ENCODE data around the gene SIRPB2. TPM values are rescaled to one million over a fixed set of nuclear protein-coding genes. Genes with fewer than 3 reads are reported as not detected.

SIRPB2 gene
- total and polyA plus RNA-seq, 2 of the 4 experiments (the other 2 are of a cell fraction) = not detected

GRCh38 chr20:1449370-1449769, 41.9 kb downstream of the SIRPB2 start:
- no TSS peak for BruUV-seq (replicated peaks)
- DNase-seq (no peak), ATAC-seq (ENCODE audit: low read depth) (no peak)
- no peaks in the 10 kb centered on the region for H3K4me1 ChIP-seq (ENCODE audit: control insufficient read depth, insufficient read depth, low read length)
- intact Hi-C loops (cut with micrococcal nuclease) (no loop called here), in situ Hi-C loops (cut with MboI; ENCODE audit: low sequenced_read_pairs) (loop anchor here (10.0 kb wide), 1 partner anchor 325 kb away; no protein-coding TSS in a partner anchor), dilution Hi-C loops (cut with HindIII; ENCODE audit: low sequenced_read_pairs, unreplicated experiment) (no loop called here)
- H2AFZ ChIP-seq (replicated peaks; ENCODE audit: low read length, poor library complexity) = no peak overlapping the region
- H3K79me1 ChIP-seq (ENCODE audit: low read depth in 1 of 2, low read length in 2 of 2) = peaks cover 0 to 6% of the 10 kb centered on the region in 2 experiments; a peak in 1 of 4 replicates
- no peak overlapping the region for H2AK5ac ChIP-seq (ENCODE audit: low read depth, low read length)
- no peak overlapping the region for H3K18ac ChIP-seq (ENCODE audit: low read depth, low read length)
- ChIA-PET CTCF (interaction anchor here (1.5 kb wide), 1 partner anchor 54 kb away, joined by 5 read pairs; no protein-coding TSS in a partner anchor), POLR2A (ENCODE audit: unreplicated experiment) (no interaction called here)
- H3K56ac ChIP-seq (ENCODE audit: extremely low read depth, insufficient read depth, low read length) = no peak overlapping the region
- no peak overlapping the region for H2BK20ac ChIP-seq (ENCODE audit: low read depth, low read length)
- peaks cover 15% of the 10 kb centered on the region for H3K9me3 ChIP-seq (ENCODE audit: control insufficient read depth, insufficient read depth, low read length)
- no peak overlapping the region for H3K4me3 ChIP-seq (ENCODE audit: insufficient read depth, low read depth, low read length)
- 100% methylated on average over 1 of the region's 6 CpGs; no CpG with 5 or more reads in 1 of the 2 experiments for WGBS, 2 experiments (ENCODE audit: extremely low coverage in 2 of 2, insufficient read length in 1 of 2)
- no peak overlapping the region for H4K91ac ChIP-seq (ENCODE audit: insufficient read depth, low read depth, low read length)
- H3K14ac ChIP-seq (replicated peaks; ENCODE audit: low read depth, low read length) = no peak overlapping the region
- H2BK15ac ChIP-seq (ENCODE audit: low read depth, low read length) = no peak overlapping the region
- no peak overlapping the region for H4K8ac ChIP-seq (ENCODE audit: low read depth in 2 of 2, low read length in 2 of 2)
- no peak overlapping the region for H3K27ac ChIP-seq (ENCODE audit: insufficient read depth, low read length)
- H3K4ac ChIP-seq (ENCODE audit: low read depth, low read length) = no peak overlapping the region
- TF ChIP-seq MAZ (IDR thresholded peaks at IDR 0.05; ENCODE audit: borderline replicate concordance, low read depth, low read length) (no peak), CHD1 (IDR thresholded peaks at IDR 0.05; ENCODE audit: low read depth, low read length) (no peak), ELK1 (IDR thresholded peaks at IDR 0.05; ENCODE audit: borderline replicate concordance, low read depth, low read length) (no peak), MAFK (IDR thresholded peaks at IDR 0.05; ENCODE audit: low read depth, low read length) (no peak), USF2 (IDR thresholded peaks at IDR 0.05; ENCODE audit: low read depth, low read length) (no peak), NFE2L2 (IDR thresholded peaks at IDR 0.05; ENCODE audit: low read depth, low read length) (no peak), CTCF (conservative IDR thresholded peaks at IDR 0.05; ENCODE audit: low read depth, low read length) (no peak), SMC3 (IDR thresholded peaks at IDR 0.05; ENCODE audit: low read depth, low read length) (no peak), RAD21 (IDR thresholded peaks at IDR 0.05; ENCODE audit: low read length) (no peak), MXI1 (IDR thresholded peaks at IDR 0.05; ENCODE audit: borderline replicate concordance, low read depth, low read length) (no peak), RCOR1 (IDR thresholded peaks at IDR 0.05; ENCODE audit: insufficient replicate concordance, low read length) (no peak), RFX5 (IDR thresholded peaks at IDR 0.05; ENCODE audit: low read depth, low read length) (no peak), CEBPB (IDR thresholded peaks at IDR 0.05; ENCODE audit: low read depth, low read length) (no peak), POLR2A (IDR thresholded peaks at IDR 0.05; ENCODE audit: low read depth, low read length) (no peak), FOS (IDR thresholded peaks at IDR 0.05; ENCODE audit: low read depth, low read length) (no peak), BHLHE40 (IDR thresholded peaks at IDR 0.05; ENCODE audit: low read depth, low read length) (no peak)
- peaks cover 75% of the 10 kb centered on the region for H3K36me3 ChIP-seq (ENCODE audit: control insufficient read depth, insufficient read depth, low read length)
- no peak overlapping the region for H4K5ac ChIP-seq (ENCODE audit: low read depth, low read length)
- H2BK120ac ChIP-seq (ENCODE audit: low read depth, low read length) = no peak overlapping the region
- no peak overlapping the region for H3K4me2 ChIP-seq (ENCODE audit: low read depth, low read length)
- H4K20me1 ChIP-seq (ENCODE audit: insufficient read depth, low read length) = no peaks in the 10 kb centered on the region
- H3K23ac ChIP-seq (ENCODE audit: low read depth, low read length) = no peak overlapping the region
- H2BK5ac ChIP-seq (ENCODE audit: low read depth, low read length, poor library complexity, severe bottlenecking) = no peak overlapping the region
- no peak overlapping the region for H3K9ac ChIP-seq (ENCODE audit: low read depth, low read length)
- H2AK9ac ChIP-seq (replicated peaks; ENCODE audit: low read depth, low read length, poor library complexity) = no peak overlapping the region
- no peaks in the 10 kb centered on the region for H3K9me1 ChIP-seq (ENCODE audit: insufficient read depth, low read length)
- no peaks in the 10 kb centered on the region for H3K27me3 ChIP-seq (ENCODE audit: control insufficient read depth, insufficient read depth, low read length)
